WTC11 (cell line): ENCODE measurements around the gene CFAP92. TPM values are rescaled to one million over a fixed set of nuclear protein-coding genes. Genes with fewer than 3 reads are reported as not detected.
A peak's percentile ranks its signal among the peaks of the same experiment; 100 is the strongest.

Source experiments
- ATAC-seq: fragments of 200-7000 bp; cut with Tn5 transposase; 2 replicates; pipeline ENCODE4 v1.10.0; 2021; ENCODE audit warnings: mild to moderate bottlenecking, moderate library complexity
- CTCF ChIA-PET: fragments of 300-600 bp; sonication (Branson Sonifier 250); formaldehyde crosslinking; loops from one replicate; lab custom pipeline; 2021; ENCODE audit warnings: antibody characterized with exemption; lab: Charles Lee
- POLR2A ChIA-PET: fragments of 350-600 bp; sonication (Branson Sonifier 250); formaldehyde crosslinking; loops from one replicate; lab custom pipeline; 2021; ENCODE audit warnings: antibody characterized with exemption; lab: Charles Lee
- DNase-seq: peaks from one replicate; pipeline ENCODE4 v3.0.0; 2021; ENCODE audit warnings: low spot score
- H3K27ac Mint-ChIP-seq: 2 replicates; pipeline ENCODE4 v1.8.0; 2021; ENCODE audit warnings: mixed read lengths
- H3K27me3 Mint-ChIP-seq: 2 replicates; pipeline ENCODE4 v1.8.0; 2021; ENCODE audit warnings: low read depth, mild to moderate bottlenecking, moderate library complexity, mixed read lengths
- H3K36me3 Mint-ChIP-seq: 2 replicates; pipeline ENCODE4 v1.8.0; 2021; ENCODE audit warnings: mixed read lengths
- H3K4me1 Mint-ChIP-seq: 2 replicates; pipeline ENCODE4 v1.8.0; 2022; ENCODE audit warnings: mixed read lengths
- H3K4me3 Mint-ChIP-seq: 2 replicates; pipeline ENCODE4 v1.8.0; 2021; ENCODE audit warnings: mild to moderate bottlenecking, moderate library complexity, mixed read lengths
- H3K9me3 Mint-ChIP-seq: 2 replicates; pipeline ENCODE4 v1.8.0; 2021; ENCODE audit warnings: mixed read lengths
- AFF4 ChIP-seq: sonication (generic); formaldehyde crosslinking; IDR thresholded peaks from 2 replicates; pipeline ENCODE4 v1.8.1; 2023; ENCODE audit warnings: mild to moderate bottlenecking, missing genetic modification reagents, borderline replicate concordance
- ATF3 ChIP-seq: sonication (generic); formaldehyde crosslinking; conservative IDR thresholded peaks from 2 replicates; pipeline ENCODE4 v1.8.1; 2022; ENCODE audit warnings: mild to moderate bottlenecking, missing genetic modification reagents
- CREB1 ChIP-seq: sonication (generic); formaldehyde crosslinking; IDR thresholded peaks from 2 replicates; pipeline ENCODE4 v1.8.0; 2023; ENCODE audit warnings: mild to moderate bottlenecking, missing genetic modification reagents
- ETV6 ChIP-seq: sonication (generic); formaldehyde crosslinking; IDR thresholded peaks from 2 replicates; pipeline ENCODE4 v1.8.1; 2022; ENCODE audit warnings: mild to moderate bottlenecking, missing genetic modification reagents
- IRF1 ChIP-seq: sonication (generic); formaldehyde crosslinking; IDR thresholded peaks from 2 replicates; pipeline ENCODE4 v1.8.0; 2023; ENCODE audit warnings: missing genetic modification reagents
- IRF2 ChIP-seq: sonication (generic); formaldehyde crosslinking; IDR thresholded peaks from 2 replicates; pipeline ENCODE4 v1.8.0; 2022; ENCODE audit warnings: low read depth, missing genetic modification reagents, borderline replicate concordance
- OVOL2 ChIP-seq: fragments of 250-450 bp; sonication (Bioruptor Pico); IDR thresholded peaks from 2 replicates; pipeline ENCODE4 v1.9.0; 2021; ENCODE audit warnings: mild to moderate bottlenecking, borderline replicate concordance
- SMAD3 ChIP-seq: sonication (generic); formaldehyde crosslinking; IDR thresholded peaks from 2 replicates; pipeline ENCODE4 v1.8.0; 2022; ENCODE audit warnings: missing genetic modification reagents, mild to moderate bottlenecking, borderline replicate concordance
- STAT6 ChIP-seq: sonication (generic); formaldehyde crosslinking; conservative IDR thresholded peaks from 2 replicates; pipeline ENCODE4 v1.8.1; 2023; ENCODE audit warnings: mild to moderate bottlenecking, low read depth, missing genetic modification reagents, moderate library complexity
- TEAD1 ChIP-seq: sonication (generic); formaldehyde crosslinking; IDR thresholded peaks from 2 replicates; pipeline ENCODE4 v1.8.0; 2022; ENCODE audit warnings: mild to moderate bottlenecking, missing genetic modification reagents
- ZNF121 ChIP-seq: sonication (generic); formaldehyde crosslinking; IDR thresholded peaks from 2 replicates; pipeline ENCODE4 v1.8.0; 2023; ENCODE audit warnings: missing genetic modification reagents
- ZNF138 ChIP-seq: sonication (generic); formaldehyde crosslinking; conservative IDR thresholded peaks from 2 replicates; pipeline ENCODE4 v1.8.1; 2022; ENCODE audit warnings: mild to moderate bottlenecking, moderate library complexity, missing genetic modification reagents
- ZNF317 ChIP-seq: sonication (generic); formaldehyde crosslinking; IDR thresholded peaks from 2 replicates; pipeline ENCODE4 v1.8.1; 2023; ENCODE audit warnings: low read depth, mild to moderate bottlenecking, moderate library complexity, missing genetic modification reagents, borderline replicate concordance
- ZNF423 ChIP-seq: fragments of 250-450 bp; sonication (Bioruptor Pico); IDR thresholded peaks from 2 replicates; pipeline ENCODE4 v2.1.2; 2022; ENCODE audit warnings: mild to moderate bottlenecking, moderate library complexity
- total RNA-seq: library from RNA; stranded (reverse); gene quantifications from 3 replicates; pipeline ENCODE4 v1.2.3, GENCODE V29; 2021
- TF ChIP-seq, protein P1 (sequence below): sonication (generic); formaldehyde crosslinking; IDR thresholded peaks from 2 replicates; pipeline ENCODE4 v1.8.1; 2022; ENCODE audit warnings: low read depth, mild to moderate bottlenecking, moderate library complexity, missing genetic modification reagents, borderline replicate concordance
- TF ChIP-seq, protein P2 (sequence below): sonication (generic); formaldehyde crosslinking; IDR thresholded peaks from 2 replicates; pipeline ENCODE4 v1.8.0; 2022; ENCODE audit warnings: mild to moderate bottlenecking, missing genetic modification reagents
- TF ChIP-seq, protein P3 (sequence below): sonication (generic); formaldehyde crosslinking; IDR thresholded peaks from 2 replicates; pipeline ENCODE4 v1.8.0; 2022; ENCODE audit warnings: mild to moderate bottlenecking, missing genetic modification reagents

Gene CFAP92
- total RNA-seq, 1 experiment from 2014 or later, result 2.9 TPM

GRCh38 chr3:128956440-128956839 lies 37.4 kb downstream of the CFAP92 start:
- CTCF ChIA-PET, result no interaction called here
- no peak overlapping the region for H3K4me3 Mint-ChIP-seq
- peaks cover 29% of the 10 kb centered on the region for H3K9me3 Mint-ChIP-seq
- no peak overlapping the region for H3K27ac Mint-ChIP-seq
- TF ChIP-seq AFF4 (CRISPR knock-in tag), result no peak
- peak; percentile 82 for TF ChIP-seq ZNF317 (CRISPR knock-in tag)
- DNase-seq (no peak), ATAC-seq (no peak)
- POLR2A ChIA-PET, result no interaction called here
- peaks cover 13% of the 10 kb centered on the region for H3K36me3 Mint-ChIP-seq
- H3K27me3 Mint-ChIP-seq, result peaks cover 21% of the 10 kb centered on the region
- H3K4me1 Mint-ChIP-seq, result no peaks in the 10 kb centered on the region

GRCh38 chr3:128950223-128950938 lies 43.5 kb downstream of the CFAP92 start:
- POLR2A ChIA-PET, result no interaction called here

DNA sequence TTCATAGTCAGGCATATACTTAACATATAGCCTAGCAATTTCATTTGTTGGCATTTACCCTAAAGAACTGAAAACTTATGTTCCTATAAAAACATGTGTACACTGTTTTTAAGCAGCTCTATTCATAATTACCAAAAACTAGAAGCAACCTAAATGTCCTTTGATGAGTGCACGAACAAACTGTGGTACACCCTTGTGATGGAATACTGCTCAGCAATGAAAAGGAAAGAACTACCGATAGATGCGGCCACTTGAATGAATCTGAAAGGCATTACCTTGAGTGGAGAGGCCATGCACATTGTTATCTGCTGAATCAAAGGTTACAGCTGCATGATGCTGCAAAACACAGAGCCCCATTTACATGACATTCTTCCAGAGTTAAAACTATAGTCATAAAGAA lies 44.7 kb downstream of the CFAP92 start:
- DNase-seq, result no peak
- H3K9me3 Mint-ChIP-seq, result peaks cover 11% of the 10 kb centered on the region
- POLR2A ChIA-PET, result no interaction called here
- H3K4me3 Mint-ChIP-seq, result no peak overlapping the region
- no peak overlapping the region for H3K27ac Mint-ChIP-seq
- H3K4me1 Mint-ChIP-seq, result no peaks in the 10 kb centered on the region
- no peak for ATAC-seq
- peaks cover 7% of the 10 kb centered on the region for H3K36me3 Mint-ChIP-seq
- H3K27me3 Mint-ChIP-seq, result peaks cover 8% of the 10 kb centered on the region
- CTCF ChIA-PET, result interaction anchor here (2.0 kb wide), 1 partner anchor 21 kb away, joined by 9 read pairs; no protein-coding TSS in a partner anchor
- TF ChIP-seq, protein P1, sequence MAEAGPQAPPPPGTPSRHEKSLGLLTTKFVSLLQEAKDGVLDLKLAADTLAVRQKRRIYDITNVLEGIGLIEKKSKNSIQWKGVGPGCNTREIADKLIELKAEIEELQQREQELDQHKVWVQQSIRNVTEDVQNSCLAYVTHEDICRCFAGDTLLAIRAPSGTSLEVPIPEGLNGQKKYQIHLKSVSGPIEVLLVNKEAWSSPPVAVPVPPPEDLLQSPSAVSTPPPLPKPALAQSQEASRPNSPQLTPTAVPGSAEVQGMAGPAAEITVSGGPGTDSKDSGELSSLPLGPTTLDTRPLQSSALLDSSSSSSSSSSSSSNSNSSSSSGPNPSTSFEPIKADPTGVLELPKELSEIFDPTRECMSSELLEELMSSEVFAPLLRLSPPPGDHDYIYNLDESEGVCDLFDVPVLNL (CRISPR knock-in tag), result no peak
- TF ChIP-seq ZNF121, result no peak
- TF ChIP-seq TEAD1 (CRISPR knock-in tag), result no peak
- TF ChIP-seq CREB1 (CRISPR knock-in tag), result no peak
- TF ChIP-seq STAT6 (CRISPR knock-in tag), result no peak
- TF ChIP-seq SMAD3 (CRISPR knock-in tag), result no peak
- no peak for TF ChIP-seq ETV6 (CRISPR knock-in tag)
- TF ChIP-seq IRF2 (CRISPR knock-in tag), result no peak
- TF ChIP-seq, protein P2, sequence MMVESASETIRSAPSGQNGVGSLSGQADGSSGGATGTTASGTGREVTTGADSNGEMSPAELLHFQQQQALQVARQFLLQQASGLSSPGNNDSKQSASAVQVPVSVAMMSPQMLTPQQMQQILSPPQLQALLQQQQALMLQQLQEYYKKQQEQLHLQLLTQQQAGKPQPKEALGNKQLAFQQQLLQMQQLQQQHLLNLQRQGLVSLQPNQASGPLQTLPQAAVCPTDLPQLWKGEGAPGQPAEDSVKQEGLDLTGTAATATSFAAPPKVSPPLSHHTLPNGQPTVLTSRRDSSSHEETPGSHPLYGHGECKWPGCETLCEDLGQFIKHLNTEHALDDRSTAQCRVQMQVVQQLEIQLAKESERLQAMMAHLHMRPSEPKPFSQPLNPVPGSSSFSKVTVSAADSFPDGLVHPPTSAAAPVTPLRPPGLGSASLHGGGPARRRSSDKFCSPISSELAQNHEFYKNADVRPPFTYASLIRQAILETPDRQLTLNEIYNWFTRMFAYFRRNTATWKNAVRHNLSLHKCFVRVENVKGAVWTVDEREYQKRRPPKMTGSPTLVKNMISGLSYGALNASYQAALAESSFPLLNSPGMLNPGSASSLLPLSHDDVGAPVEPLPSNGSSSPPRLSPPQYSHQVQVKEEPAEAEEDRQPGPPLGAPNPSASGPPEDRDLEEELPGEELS (CRISPR knock-in tag), result no peak
- TF ChIP-seq IRF1 (CRISPR knock-in tag), result no peak
- TF ChIP-seq ATF3 (CRISPR knock-in tag), result no peak
- no peak for TF ChIP-seq OVOL2

More at GRCh38 chr3:128950223-128950938, 43.5 kb downstream of the CFAP92 start:
- no peak for DNase-seq
- Mint-ChIP-seq H3K4me3 (no peak overlapping the region), H3K36me3 (peaks cover 7% of the 10 kb centered on the region), H3K27me3 (peaks cover 8% of the 10 kb centered on the region), H3K4me1 (no peaks in the 10 kb centered on the region), H3K9me3 (peaks cover 11% of the 10 kb centered on the region), H3K27ac (no peak overlapping the region)
- no peak for TF ChIP-seq ZNF423 (CRISPR knock-in tag)
- TF ChIP-seq ZNF138 (CRISPR knock-in tag), result no peak
- TF ChIP-seq, protein P3, sequence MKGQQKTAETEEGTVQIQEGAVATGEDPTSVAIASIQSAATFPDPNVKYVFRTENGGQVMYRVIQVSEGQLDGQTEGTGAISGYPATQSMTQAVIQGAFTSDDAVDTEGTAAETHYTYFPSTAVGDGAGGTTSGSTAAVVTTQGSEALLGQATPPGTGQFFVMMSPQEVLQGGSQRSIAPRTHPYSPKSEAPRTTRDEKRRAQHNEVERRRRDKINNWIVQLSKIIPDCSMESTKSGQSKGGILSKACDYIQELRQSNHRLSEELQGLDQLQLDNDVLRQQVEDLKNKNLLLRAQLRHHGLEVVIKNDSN (CRISPR knock-in tag), result no peak
- peak; percentile 74; the same call in 1 of the 2 replicates for TF ChIP-seq ZNF121
- ATAC-seq, result peak; percentile 89
- CTCF ChIA-PET, result interaction anchor here (0.8 to 2.0 kb wide), 6 partner anchors 17 to 342 kb away, joined by 3 to 9 read pairs (median 4); partner anchors contain the start of gene ACAD9
